ENCODE data around the gene ARHGEF7.

ARHGEF7 gene

GRCh38 chr13:111090169-111090568 lies 24.9 kb upstream of the ARHGEF7 start:
- no peak for TF ChIP-seq ZNF274 (IDR thresholded peaks at IDR 0.05; ENCODE audit: low read depth, low read length)
- H3K4me3 ChIP-seq (ENCODE audit: low read length), result no peak overlapping the region

DNA sequence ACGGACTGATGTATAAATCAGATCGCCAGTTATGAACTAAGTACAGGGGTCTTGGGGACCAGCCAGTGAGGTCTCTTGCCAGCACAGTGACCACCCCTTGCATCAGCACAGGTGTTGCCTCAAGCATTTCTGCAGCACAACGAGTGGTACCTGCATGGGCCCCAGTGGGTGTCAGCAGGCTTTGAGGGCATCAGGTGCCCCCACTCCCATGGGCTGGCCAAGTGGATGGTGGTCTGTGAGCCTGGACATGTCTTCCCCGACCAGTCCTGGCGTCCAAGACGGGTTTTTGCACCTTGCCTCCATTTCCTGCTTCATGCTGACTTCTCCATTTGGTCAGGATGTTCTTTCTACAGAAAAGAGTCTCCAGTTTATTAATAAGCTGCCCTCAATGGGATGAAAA lies 22.4 kb upstream of the ARHGEF7 start:
- no peak for TF ChIP-seq ZNF274 (IDR thresholded peaks at IDR 0.05; ENCODE audit: low read depth, low read length)
- H3K4me3 ChIP-seq (ENCODE audit: low read length), result no peak overlapping the region

- no peak overlapping the region for H3K4me3 ChIP-seq (ENCODE audit: low read length)
- TF ChIP-seq ZNF274 (IDR thresholded peaks at IDR 0.05; ENCODE audit: low read depth, low read length), result no peak
Measured at GRCh38 chr13:111093136-111093535, 22.0 kb upstream of the ARHGEF7 start.

GRCh38 chr13:111093634-111094033 lies 21.5 kb upstream of the ARHGEF7 start:
- H3K4me3 ChIP-seq (ENCODE audit: low read length), result no peak overlapping the region
- TF ChIP-seq ZNF274 (IDR thresholded peaks at IDR 0.05; ENCODE audit: low read depth, low read length), result no peak

GRCh38 chr13:111095031-111095840 lies 19.9 kb upstream of the ARHGEF7 start:
- TF ChIP-seq ZNF274 (IDR thresholded peaks at IDR 0.05; ENCODE audit: low read depth, low read length), result no peak
- H3K4me3 ChIP-seq (ENCODE audit: low read length), result no peak overlapping the region

GRCh38 chr13:111095911-111096501 lies 19.1 kb upstream of the ARHGEF7 start:
- H3K4me3 ChIP-seq (ENCODE audit: low read length), result no peak overlapping the region
- no peak for TF ChIP-seq ZNF274 (IDR thresholded peaks at IDR 0.05; ENCODE audit: low read depth, low read length)

DNA sequence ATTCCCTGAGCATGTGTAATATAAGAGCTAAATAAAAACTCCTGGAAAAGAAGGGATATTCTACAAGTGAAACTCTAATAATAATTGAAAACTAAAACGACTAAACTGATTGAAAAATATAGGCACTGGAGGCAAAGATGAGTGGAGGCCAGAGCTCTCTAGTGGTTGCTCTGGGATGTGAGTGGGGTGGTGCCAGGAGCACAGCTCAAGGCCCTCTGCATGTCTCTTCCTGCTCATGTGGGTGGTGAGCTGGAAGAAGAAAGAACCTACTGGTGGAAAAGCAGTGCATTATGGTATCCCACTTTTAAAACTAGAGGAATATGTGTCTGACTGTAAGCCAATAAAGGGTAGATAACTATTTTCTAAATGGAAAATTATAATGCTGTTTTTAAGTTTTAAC lies 15.8 kb upstream of the ARHGEF7 start:
- TF ChIP-seq ZNF274 (IDR thresholded peaks at IDR 0.05; ENCODE audit: low read depth, low read length), result no peak
- H3K4me3 ChIP-seq (ENCODE audit: low read length), result no peak overlapping the region

DNA sequence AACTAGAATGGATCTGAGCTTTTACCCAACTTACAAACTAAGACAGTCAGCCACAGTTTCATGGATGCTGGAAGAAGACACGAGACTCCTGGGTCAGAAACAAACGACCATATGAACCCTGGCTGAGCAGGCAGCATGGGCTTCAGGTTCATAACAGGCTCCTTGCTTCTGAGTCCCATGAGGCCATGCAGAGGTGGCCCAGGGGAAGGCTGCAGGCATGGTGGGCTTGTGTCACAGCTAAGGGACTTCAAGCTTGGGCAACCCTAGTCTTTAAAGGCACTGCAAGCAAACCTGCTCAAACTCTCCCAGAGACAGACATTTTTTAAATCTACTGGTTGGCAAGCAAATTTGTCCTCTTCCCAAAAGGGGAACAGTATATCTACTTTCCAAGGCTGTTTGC lies 5.1 kb upstream of the ARHGEF7 start:
- H3K4me3 ChIP-seq (ENCODE audit: low read length), result no peak overlapping the region
- no peak for TF ChIP-seq ZNF274 (IDR thresholded peaks at IDR 0.05; ENCODE audit: low read depth, low read length)

- no peak overlapping the region for H3K4me3 ChIP-seq (ENCODE audit: low read length)
- no peak for TF ChIP-seq ZNF274 (IDR thresholded peaks at IDR 0.05; ENCODE audit: low read depth, low read length)
Measured at GRCh38 chr13:111111376-111111937, 3.7 kb upstream of the ARHGEF7 start.

GRCh38 chr13:111112196-111112595 lies 2.9 kb upstream of the ARHGEF7 start:
- H3K4me3 ChIP-seq (ENCODE audit: low read length), result no peak overlapping the region
- TF ChIP-seq ZNF274 (IDR thresholded peaks at IDR 0.05; ENCODE audit: low read depth, low read length), result no peak

GRCh38 chr13:111114362-111115060 lies 599 bp upstream of the ARHGEF7 start:
- TF ChIP-seq ZNF274 (IDR thresholded peaks at IDR 0.05; ENCODE audit: low read depth, low read length), result no peak
- peak overlapping the region; percentile 69 for H3K4me3 ChIP-seq (ENCODE audit: low read length)

DNA sequence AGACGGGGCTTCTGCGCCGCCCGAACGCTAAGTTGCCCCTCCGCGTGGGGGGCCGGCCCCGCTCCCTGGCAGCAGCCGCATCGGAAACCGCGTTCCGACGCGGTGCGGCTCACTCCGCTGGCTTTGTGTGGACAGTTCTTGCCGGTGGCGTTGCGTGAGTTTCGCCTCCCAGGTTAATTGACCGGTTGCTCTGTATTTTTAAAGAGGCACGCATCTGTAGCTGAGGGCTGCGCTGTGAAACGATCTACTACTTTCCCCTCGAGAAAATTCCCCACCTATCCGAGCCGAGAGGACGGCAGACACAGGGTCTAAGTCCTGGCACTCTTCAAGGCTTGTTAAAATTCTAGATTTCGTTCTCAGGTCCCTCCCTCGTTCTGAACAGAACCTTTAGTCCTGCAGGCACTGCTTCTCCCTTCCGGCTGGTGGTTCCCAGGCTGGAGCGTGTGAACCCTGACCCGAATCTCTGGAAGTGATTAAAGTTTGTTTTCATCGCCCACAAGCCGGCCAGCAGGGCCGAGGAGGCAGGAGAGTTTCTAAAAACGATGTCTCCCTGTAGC lies 933 bp downstream of the ARHGEF7 start:
- TF ChIP-seq ZNF274 (IDR thresholded peaks at IDR 0.05; ENCODE audit: low read depth, low read length), result no peak
- no peak overlapping the region for H3K4me3 ChIP-seq (ENCODE audit: low read length)

GRCh38 chr13:111116856-111117255 lies 1.7 kb downstream of the ARHGEF7 start:
- no peak overlapping the region for H3K4me3 ChIP-seq (ENCODE audit: low read length)
- no peak for TF ChIP-seq ZNF274 (IDR thresholded peaks at IDR 0.05; ENCODE audit: low read depth, low read length)

- H3K4me3 ChIP-seq (ENCODE audit: low read length), result no peak overlapping the region
- TF ChIP-seq ZNF274 (IDR thresholded peaks at IDR 0.05; ENCODE audit: low read depth, low read length), result no peak
Measured at GRCh38 chr13:111117289-111117688, 2.2 kb downstream of the ARHGEF7 start.
